HG02852 (cell line): ENCODE data around the gene CHMP1B.
A peak's percentile ranks its signal among the peaks of the same experiment; 100 is the strongest.

ENCODE experiments used
- ATAC-seq: cut with Tn5 transposase; IDR thresholded peaks from one replicate; pipeline ENCODE4 v1.9.1; 2021; ENCODE audit warnings: mild to moderate bottlenecking, moderate library complexity; ENCODE audit not compliant: unreplicated experiment

Gene CHMP1B, protein sequence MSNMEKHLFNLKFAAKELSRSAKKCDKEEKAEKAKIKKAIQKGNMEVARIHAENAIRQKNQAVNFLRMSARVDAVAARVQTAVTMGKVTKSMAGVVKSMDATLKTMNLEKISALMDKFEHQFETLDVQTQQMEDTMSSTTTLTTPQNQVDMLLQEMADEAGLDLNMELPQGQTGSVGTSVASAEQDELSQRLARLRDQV

DNA sequence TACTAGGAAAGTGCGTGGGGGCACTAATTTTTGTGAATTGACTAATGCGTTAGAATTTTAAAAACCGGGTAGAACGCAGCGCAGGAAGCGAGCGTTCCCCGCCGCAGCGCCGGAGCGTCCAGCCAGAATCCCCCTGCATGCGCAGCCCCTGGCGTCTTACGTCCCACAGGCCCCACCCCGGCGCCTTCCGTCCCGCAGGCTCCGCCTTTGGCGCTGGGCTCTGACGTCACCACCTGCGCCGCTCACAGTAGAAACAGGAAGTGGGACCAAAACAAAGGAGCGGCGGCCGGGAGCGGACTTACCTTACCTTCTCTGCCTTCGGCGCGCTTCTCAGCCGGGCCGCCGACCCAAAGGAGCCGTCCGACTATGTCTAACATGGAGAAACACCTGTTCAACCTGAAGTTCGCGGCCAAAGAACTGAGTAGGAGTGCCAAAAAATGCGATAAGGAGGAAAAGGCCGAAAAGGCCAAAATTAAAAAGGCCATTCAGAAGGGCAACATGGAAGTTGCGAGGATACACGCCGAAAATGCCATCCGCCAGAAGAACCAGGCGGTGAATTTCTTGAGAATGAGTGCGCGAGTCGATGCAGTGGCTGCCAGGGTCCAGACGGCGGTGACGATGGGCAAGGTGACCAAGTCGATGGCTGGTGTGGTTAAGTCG is at the start of gene CHMP1B:
Gene CHMP1B (plus strand): TSS at position 268 of the 660 bp plus-strand sequence. CDS start 99 bp downstream, at position 367.
- peak; percentile 94 for ATAC-seq

GRCh38 chr18:11801573-11801972 is 49.6 kb upstream of the CHMP1B start:
- ATAC-seq: no peak

- no peak for ATAC-seq
Measured at GRCh38 chr18:11802158-11802557, 49.1 kb upstream of the CHMP1B start.

DNA sequence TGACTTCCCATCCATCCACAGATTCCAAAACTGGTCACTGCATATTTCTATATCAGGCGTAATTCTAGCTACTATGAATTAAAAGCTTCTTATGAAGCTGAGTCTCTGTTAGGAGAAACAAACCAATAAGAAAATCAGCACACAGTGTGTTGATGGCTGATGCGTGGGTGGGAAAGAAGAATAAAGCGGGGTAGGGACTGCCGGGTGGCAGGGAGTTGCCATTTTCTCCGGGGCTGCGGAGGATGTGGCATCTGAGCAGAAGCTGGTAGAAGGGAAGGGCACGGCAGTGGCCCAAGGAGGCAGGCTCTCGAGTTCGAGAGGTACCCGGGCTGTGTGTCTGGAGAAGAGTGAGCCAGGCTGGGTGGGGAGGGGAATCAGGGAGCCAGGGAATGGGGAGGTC is 48.6 kb upstream of the CHMP1B start:
- ATAC-seq: no peak

DNA sequence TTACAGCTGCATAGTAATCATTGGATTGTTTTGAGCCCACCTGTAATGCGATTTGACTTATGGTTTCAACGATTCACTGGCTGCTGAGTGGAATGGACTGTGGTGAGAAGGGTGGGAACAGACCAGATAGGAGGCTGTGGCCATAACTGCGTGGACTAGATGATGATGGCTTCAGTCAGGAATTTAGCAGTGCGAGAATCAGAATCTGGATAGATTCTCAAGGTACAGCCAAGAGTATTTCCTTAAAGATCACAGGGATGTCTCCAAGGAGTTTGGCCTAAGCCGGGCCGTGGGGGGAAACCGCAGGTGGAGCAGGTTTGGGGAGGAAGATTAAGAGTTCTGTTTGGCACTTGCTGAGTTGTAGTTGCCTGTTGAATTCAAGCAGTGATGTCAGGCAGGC is 44.0 kb upstream of the CHMP1B start:
- no peak for ATAC-seq

DNA sequence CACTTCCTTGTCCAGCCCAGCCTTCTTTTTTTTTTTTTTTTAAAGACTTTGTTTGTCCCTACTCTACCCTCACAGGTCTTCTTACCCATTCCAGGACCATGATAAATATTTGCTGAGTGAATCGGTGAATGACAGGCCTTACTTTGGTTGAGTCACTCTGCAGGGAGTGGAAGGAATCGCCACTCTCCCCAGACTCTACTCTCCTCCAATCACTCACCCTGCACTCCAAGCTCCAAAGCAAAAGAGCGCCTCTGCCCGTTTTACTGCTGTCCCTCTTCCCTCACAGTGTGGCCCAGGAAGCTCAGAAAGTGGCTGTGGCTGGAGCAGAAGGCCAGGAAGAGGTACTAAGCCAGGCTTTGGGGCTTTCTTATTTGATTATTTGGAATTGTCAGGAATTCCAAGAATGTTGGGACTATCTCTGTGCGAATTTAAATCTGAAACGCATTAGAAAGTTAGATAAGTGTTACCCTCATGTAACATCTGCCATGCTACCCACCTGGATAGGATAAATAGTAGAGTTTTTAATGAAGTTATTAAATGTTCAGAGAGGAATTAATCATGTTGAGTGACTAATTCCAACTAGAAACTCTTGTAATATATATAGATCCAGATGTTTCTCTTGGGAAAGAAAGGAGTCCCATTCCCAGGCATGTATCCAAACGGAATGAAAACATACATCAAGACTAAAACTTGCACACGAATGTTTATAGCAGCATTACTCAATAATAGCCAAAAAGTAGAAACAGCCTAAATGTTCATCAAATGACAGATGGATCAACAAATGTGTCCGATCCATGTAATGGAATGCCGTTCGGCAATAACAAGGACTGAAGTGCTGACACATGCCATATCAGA is 43.0 kb upstream of the CHMP1B start:
- no peak for ATAC-seq

DNA sequence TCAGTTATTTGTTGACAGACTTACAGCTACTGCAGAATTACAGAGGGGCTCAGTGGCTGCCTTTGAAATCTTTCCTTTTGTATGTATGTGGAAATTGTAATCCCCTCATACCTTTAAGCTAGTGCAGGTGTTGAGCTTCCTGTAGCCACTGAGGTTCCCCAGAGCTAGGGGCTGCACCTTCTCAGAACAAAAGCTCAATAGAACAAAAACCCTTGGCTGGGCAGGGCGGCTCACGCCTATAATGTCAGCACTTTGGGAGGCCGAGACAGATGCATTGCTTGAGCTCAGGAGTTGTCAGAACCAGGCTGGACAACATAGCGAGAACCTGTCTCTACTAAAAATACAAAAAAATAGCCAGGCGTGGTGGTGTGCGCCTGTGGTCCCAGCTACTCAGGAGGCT is 41.3 kb upstream of the CHMP1B start:
- no peak for ATAC-seq

DNA sequence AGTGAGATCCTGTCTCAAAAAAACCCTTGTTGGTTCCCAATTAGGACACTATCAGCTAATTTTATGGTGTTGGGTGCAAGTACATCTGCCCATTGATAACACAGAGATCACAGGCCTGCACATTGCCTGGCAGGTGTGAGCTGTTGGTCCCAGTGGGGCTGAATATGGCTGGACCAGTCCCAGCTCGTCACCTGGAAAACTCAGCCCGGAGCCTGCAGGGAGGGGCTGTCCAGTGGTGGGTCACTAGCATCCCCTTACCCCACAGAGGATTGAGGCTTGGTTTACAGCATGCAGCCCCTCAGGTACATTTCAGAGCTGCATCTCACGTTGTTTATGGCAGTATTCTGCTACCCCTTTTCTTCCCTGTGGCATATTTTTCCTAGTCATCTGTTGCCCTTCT is 40.8 kb upstream of the CHMP1B start:
- no peak for ATAC-seq

DNA sequence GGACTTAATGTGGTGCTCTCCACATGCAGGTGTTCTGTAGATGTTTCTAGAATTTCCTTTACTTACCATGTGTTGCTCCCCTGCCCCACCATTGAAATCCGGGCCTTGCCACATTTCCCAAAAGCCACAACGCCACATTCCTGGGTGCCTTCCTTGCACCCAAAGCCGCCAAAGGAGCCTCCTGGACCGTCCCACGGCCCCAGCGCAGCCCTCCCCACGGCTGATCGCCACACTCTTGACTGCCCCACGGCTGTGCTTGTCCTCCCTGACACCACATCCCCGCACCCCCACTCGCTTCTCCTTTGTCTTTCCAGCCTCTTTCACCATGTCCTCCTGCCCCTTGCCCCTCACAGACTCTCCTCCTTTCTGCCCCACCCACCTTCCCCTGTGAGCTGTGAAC is 40.2 kb upstream of the CHMP1B start:
- no peak for ATAC-seq

- ATAC-seq: no peak
Measured at GRCh38 chr18:11817229-11817628, 34.0 kb upstream of the CHMP1B start.

DNA sequence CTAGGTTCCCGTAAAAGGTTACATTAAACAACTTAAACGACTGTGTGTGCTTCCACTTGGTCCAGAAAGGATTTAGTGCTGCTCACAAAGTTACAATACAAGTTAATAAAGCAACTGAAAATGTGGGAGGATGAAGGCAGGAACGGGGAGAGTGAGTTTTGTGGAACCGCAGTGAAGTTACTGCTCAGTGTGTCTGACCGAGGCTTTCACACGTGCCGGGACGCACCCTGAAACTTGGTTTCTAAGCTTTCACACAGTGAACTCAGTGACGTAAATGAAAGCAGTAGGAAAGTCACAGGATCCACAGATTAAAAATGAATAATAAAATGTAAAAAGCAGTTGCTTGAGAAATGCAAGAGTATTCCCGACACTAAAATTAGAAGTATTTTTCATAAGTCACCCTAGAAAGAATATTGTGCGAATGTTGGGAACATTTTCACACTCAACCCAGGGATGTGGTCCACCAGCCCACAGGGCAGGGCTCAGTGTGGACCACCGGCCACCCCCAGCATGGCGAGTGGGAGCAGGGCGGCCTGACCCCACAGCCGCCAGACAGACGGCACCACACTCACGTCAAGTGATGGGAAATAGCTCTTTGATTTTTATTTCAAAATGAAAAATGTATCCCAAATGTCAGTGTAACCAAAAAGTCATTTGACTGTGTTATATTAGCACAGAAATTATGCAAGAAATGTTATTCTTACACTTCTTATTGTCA is 32.6 kb upstream of the CHMP1B start:
- no peak for ATAC-seq

DNA sequence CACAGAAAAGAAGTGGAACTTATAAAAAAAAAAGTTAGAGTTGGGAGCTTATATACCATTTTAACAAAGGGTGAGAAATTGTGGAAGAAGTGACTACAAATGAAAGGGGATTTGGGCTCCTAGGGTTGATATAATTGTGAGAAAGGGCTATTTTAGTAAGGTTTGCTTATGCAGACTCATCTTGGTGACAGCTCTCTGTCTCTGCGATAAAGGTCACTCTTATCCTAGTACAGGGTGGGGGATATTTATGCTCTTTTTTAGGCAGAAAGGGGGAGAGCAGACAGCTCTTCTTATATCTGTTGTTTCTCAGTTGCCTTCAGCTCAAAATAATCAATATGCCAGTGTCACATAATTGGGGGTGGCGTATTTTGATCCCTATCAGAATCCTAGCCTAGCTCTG is 31.3 kb upstream of the CHMP1B start:
- ATAC-seq: no peak

- no peak for ATAC-seq
Measured at GRCh38 chr18:11820697-11821096, 30.5 kb upstream of the CHMP1B start.

DNA sequence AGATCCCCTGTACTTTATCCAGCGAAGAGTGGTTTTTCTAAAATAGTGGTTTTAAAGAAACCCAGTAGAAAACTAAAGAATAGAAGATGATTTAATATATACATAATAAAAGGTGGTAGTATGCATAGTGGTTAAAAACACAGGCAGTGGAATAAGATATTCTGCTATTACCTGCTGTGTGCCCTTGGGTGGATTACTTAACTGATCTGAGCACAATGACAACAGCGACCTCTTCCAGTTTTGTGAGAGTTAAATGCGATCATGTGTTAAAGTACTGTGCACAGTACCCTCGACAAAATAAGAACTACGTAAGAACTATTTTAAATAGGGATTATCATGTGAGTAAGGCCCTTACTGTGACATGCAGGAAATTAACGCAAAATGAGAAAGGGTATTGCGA is 30.0 kb upstream of the CHMP1B start:
- ATAC-seq: no peak

DNA sequence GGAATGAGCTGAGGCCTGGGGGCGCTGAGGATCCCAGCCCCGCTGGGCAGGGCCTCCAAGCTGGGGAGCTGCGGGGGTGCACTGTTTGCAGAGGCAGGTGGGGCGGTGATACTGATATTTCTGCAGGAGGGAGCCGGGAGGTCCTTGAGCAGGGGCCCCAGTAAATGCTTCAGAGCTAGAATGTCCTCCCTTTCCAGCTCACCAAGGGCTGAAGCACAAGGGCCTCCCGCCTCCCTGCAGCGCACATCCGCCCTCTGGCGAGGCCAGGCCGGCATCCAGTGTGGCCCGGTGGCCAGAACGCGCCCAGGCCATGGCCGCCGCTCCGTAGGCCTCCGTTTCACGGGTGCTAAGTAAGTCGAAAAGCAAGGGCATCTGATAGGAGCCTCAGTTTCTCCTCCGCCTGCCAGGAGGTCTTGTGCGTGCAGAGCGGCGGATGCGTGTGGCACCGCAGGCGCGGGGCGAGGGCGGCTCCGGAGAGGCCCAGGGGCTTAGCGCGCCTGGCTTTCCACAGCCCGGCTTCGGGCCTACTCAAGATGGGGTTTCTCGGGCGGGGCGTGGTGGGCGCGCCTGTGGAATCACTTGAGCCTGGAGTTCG is 29.5 kb upstream of the CHMP1B start:
- ATAC-seq: no peak

- no peak for ATAC-seq
Measured at GRCh38 chr18:11823545-11823944, 27.7 kb upstream of the CHMP1B start.

DNA sequence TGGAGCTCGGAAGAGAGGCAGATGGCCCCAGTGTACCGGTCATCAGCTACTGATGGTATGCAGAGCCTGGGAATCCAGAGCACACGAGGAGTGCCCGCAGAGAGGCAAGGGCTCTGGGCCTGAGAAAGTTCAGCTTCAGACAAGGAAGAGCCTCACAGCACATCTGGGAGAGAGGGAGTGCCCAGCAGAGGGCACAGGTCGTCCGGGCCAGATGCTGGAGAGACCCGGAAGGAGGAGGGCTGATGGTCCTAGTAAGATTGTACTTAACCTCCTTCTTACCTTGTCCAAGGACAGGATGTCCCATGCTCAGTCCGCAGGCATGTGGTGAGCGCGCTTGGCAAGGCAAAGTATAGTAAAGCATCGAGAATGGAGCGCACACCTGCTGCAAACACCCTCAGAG is 24.4 kb upstream of the CHMP1B start:
- no peak for ATAC-seq

- ATAC-seq: no peak
Measured at GRCh38 chr18:11828786-11829432, 22.3 kb upstream of the CHMP1B start.

DNA sequence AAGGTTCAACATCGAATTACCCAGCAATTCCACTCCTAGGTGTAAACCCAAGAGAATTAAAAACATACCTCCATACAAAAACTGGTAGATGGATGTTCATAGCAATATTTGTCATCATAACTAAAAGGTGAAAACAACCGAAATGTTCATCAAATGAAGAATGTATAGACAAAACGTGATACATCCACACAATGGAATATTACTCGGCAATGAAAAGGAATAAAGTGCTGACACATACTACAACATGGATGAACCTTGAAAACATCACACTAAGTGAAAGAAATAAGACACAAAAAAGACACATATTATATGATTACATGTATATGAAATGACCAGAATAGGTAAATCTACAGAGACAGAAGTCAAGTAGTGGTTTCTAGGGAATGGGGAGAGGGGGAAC is 20.6 kb upstream of the CHMP1B start:
- no peak for ATAC-seq

DNA sequence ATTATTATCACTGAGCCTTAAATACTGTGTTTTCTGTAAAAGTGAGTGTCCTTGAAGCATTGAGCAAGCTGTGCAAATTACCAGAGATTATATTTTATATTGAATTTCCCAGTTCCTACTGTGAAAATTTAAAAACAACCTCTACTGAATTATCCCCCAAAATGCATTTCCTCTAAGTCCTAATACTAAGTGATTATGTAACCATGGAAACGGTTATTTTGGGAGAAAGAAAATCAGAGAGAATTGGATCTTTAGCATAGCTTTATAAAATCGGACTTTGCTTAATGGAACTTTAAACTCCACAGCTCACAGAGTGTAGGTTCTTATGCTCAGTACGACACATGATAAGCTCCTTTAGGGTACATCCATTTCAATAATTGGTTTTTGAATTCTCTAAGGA is 19.3 kb upstream of the CHMP1B start:
- ATAC-seq: no peak
